SK-MEL-5 (cell line): ENCODE measurements around the gene PDCD7. TPM values are rescaled to one million over a fixed set of nuclear protein-coding genes. Genes with fewer than 3 reads are reported as not detected.
A peak's percentile ranks its signal among the peaks of the same experiment; 100 is the strongest.
"Not testable (repeated sequence)": the region's sequence is repeated elsewhere in the genome, so short reads cannot be mapped to it uniquely, and the experiment has no call there.

Experiments
- DNase-seq: peaks from one replicate; pipeline ENCODE4 v3.0.0-alpha.2; 2016; ENCODE audit warnings: low read depth, low spot score
- in situ Hi-C: cut with HindIII; loops from 2 replicates; pipeline ENCODE4 v1.10.0; 2016; ENCODE audit warnings: low sequenced_read_pairs, high pct_unique_total_duplicates, low pct_unique_long_range_greater_than_20kb
- total RNA-seq: library from RNA; depleted of rRNA; stranded (reverse); fragments of >200 nt; shearing (Covaris generic); gene quantifications from 2 replicates; pipeline ENCODE4 v1.2.3, GENCODE V29; 2014

The PDCD7 gene
- total RNA-seq, 1 experiment from 2014 or later, result 27.5 TPM

DNA sequence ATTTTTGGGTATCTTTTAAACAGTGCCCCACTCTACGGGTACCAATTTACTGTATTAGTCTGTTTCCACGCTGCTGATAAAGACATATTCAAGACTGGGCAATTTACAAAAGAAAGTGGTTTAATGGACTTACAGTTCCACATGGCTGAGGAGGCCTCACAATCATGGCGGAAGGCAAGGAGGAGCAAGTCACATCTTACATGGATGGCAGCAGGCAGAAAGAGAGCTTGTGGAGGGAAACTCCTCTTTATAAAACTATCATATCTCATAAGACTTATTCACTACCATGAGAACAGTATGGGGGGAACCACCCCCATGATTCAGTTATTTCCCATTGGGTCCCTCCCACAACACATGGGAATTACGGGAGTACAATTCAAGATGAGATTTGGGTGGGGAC, 4.3 kb upstream of the PDCD7 start:
- in situ Hi-C loops, DNase-seq: not testable (repeated sequence)

DNA sequence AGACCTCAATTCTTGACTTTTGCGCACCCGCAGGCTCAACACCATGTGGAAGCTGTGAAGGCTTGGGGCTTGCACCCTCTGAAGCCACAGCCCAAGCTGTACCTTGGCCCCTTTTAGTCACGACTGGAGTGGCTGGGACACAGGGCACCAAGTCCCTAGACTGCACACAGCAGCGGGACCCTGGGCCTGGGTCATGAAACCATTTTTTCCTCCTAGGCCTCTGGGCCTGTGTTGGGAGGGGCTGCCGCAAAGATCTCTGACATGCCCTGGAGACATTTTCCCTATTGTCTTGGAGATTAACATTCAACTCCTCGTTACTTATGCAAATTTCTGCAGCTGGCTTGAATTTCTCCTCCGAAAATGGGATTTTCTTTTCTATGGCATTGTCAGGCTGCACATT, 3.5 kb upstream of the PDCD7 start:
- in situ Hi-C loops, result not testable (repeated sequence)

DNA sequence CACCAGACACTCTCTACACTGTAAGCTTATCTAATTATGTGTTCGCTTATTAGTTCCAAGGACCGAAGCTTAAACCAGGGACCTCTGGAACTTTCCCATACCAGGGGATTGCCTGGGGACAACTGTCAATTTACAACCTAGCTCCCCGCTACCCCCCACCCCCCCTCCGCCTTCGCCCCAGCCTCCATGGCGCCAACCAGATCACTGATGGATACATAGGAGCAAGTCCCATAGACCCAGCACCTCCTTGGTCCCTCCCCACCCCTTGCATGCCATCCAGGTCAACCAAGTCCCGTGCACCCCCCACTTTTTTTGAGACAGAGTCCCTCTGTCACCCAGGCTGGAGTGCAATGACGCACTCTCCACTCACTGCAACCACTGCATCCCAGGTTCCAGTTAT, 930 bp upstream of the PDCD7 start:
- DNase-seq, result no peak
- in situ Hi-C loops, result no loop called here

More for the DNA sequence above, 3.5 kb upstream of the PDCD7 start:
- not testable (repeated sequence) for DNase-seq

- in situ Hi-C loops, result no loop called here
- no peak for DNase-seq
These were observed 595 bp downstream of the PDCD7 start for GRCh38 chr15:65132878-65133547.

DNA sequence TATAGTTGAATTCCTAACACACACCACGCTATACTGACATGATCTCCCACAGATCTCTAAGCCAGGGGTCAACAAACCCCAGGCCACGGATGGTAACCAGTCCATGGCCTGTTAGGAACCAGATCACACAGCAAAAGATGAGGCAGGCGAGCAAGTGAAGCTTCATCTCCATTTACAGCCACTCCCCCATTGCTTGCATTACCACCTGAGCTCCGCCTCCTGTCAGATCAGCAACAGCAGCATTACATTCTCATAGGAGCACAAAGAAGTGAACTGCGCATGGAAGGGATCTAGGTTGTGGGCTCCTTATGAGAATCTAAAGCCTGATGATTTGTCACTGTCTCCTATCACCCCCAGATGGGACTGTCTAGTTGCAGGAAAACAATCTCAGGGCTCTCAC, 2.7 kb downstream of the PDCD7 start:
- in situ Hi-C loops, result no loop called here
- peak; percentile 31 for DNase-seq

DNA sequence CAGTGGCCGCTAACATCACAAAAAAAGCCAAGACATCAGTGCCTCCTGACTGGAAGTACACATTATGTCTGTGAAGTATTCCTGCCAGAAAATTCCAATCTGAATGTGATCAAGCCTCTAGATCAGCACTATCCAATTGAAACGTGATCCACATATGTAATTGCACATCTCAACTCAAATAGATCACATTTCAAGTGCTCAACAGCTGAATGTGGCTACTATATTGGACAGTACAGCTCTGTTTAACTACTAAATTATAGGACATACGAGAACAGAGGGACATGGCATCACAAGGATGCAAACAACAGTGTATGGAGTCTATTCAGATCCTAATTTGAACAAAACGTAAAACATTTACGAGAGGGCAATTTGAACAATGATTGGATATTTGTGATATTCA, 18.1 kb downstream of the PDCD7 start:
- in situ Hi-C loops, result no loop called here

GRCh38 chr15:65115086-65115485, 18.5 kb downstream of the PDCD7 start, which contains the start of gene UBAP1L:
TSS of gene UBAP1L (minus strand) at chr15:65115200. CDS start at chr15:65106215, 8,985 bp downstream.
- DNase-seq, result peak; percentile 85
- in situ Hi-C loops, result no loop called here

More for the DNA sequence above, 18.1 kb downstream of the PDCD7 start:
- peak; percentile 97 for DNase-seq

GRCh38 chr15:65110676-65111292, 22.8 kb downstream of the PDCD7 start:
- in situ Hi-C loops, result no loop called here
- peak; percentile 98 for DNase-seq

DNA sequence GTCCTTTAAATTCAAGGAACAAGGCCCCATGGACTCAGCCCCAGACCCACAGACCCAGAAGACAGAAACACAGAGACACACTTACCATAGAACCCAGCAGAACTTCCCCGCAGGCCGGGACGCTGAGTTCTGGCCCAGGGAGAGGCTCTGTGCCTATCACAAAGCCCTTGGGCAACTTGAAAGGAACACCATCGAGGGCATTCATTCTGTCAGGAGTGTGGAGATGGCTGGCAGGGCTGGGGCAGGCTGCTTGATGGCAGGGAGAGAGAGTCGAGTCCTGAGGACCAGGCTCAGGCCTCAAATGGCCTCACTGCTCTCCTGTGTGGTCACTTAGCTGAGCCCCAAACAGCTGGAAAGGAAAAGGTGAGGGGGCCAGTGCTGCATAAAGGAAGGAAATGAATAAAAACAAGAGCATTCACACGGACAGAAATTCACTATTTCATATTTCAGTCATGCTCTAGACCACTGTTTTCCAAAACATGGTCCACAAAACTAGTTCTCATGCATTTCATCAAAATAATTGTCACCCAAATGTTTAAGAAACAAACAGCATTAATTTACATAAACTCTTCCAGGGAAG, 27.5 kb downstream of the PDCD7 start:
- DNase-seq, result no peak
- in situ Hi-C loops, result no loop called here

GRCh38 chr15:65105038-65105437, 28.6 kb downstream of the PDCD7 start:
- DNase-seq, result no peak
- in situ Hi-C loops, result no loop called here

DNA sequence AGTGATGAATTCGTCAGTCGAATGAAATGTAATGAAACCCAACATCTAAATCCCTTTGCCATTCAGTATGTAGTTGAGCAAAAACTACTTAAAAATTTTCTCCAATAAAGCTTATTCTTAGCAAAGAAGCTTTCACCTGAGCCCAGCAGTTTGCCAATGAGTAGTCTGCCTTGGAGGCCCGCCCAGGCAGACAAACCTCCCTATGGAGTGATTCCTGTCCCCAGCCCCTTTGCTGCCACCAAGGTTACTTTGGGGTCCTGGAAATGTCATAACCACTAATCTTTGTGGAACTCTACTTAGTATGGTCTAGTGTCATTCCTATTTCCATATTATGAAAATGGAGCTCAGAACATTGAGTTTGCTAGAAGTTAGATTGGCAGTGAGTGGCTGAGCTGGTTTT, 30.7 kb downstream of the PDCD7 start:
- in situ Hi-C loops, result no loop called here
- DNase-seq, result no peak

DNA sequence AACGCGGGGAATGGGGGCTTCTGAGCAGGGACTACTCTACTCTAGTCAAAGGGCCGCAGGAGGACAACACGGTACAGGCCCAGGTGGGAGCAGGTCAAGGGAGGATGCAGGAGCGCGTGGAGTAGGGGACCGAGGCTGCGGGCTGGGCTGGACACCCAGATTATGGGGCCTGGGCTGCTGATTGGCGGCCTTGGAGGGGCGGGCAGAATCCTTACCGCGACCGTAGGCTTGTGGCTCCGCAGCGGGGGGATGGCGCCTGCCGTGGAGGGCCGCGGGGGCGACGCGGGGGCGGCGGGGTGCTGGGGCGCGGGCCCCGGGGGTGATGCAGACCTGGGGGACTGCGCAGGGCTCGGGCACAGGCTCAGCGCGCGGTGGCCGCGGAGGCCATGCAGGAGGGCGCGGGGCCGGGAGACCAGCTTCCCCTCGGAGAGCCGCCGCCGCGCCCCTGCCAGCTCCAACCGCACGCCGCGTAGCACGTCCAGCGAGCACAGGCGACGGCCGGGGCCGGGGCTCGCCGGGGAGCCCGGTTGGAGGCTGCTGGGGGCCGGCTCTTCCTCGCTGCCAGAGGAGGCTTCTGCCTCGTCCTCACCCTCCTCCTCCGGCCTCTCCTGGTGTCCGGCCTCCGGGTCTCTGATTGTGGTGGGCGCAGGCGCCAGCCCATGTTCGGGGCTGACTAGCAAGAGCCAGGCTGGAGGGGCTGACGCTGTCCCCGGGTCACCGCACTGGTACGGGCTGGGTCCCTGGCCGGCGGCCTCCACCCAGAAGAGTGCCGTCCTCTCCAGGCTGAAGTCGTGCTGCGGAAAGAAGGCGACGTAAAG, 31.5 kb downstream of the PDCD7 start:
- in situ Hi-C loops, result no loop called here
- DNase-seq, result no peak

GRCh38 chr15:65101411-65101890, 32.2 kb downstream of the PDCD7 start:
- peak; percentile 80 for DNase-seq
- in situ Hi-C loops, result no loop called here

DNA sequence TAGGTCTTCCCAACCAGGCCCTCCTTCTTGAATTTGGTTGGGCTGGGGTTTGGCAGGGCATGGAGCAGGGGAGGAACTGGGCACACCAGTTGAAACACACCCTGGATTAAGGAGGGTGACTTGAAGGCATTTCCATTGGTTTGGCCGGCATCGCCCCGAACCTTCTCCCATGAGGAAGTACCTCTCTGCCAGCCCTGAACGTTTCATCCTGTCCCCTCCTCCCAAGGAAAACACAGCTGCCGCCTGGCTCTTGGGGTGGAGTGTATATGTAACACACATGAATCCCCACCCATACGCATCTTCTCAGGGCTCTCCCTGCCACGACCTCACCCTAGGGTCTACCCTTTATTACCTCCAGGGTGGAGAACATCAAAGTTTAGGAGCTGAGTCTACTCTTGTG, 33.2 kb downstream of the PDCD7 start:
- no peak for DNase-seq
- in situ Hi-C loops, result no loop called here

DNA sequence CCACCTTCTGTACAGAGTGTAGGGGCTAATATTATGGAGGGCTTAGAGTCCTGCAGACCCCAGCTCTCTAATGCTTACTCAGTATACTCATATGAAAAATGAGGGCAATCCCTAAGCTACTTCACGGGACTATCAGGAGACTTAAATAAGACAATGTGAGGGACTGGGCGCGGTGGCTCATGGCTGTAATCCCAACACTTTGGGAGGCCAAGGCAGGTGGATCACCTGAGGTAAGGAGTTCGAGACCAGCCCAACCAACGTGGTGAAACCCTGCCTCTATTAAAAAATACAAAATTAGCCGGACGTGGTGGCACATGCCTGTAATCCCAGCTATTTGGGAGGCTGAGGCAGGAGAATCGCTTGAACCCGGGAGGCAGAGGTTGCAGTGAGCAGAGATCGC, 33.8 kb downstream of the PDCD7 start:
- DNase-seq, in situ Hi-C loops: not testable (repeated sequence)

DNA sequence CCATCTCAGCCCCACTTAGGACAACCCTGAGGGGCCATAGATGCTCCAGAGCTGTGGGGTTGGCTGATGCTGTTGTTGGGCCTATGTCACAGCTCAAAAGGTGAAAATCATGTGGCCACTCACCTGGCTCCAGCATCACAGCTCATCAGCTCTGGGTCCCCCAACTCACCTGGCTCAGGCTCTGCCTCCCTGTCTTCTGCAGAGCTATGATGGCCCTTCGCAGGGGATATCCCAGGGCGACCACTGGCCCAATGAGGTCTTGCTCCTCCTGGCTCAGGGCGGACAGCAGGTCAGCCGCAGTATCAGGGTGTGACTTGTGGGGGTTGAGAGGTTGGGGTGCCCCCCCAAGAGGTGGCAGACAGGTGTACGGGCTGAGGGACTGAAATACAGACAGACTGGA, 34.3 kb downstream of the PDCD7 start:
- no peak for DNase-seq
- in situ Hi-C loops, result no loop called here

GRCh38 chr15:65097651-65098263, 35.9 kb downstream of the PDCD7 start:
- in situ Hi-C loops, result no loop called here
- DNase-seq, result no peak
